Stimulated activated CD4-positive, alpha-beta T cell treated with anti-CD3 and anti-CD28 coated beads, Interleukin-1b, Interleukin-23, amount 100 ng/mL, for 4 hours (primary cell): ENCODE data around the gene SLC39A11.

ENCODE experiments used
- DNase-seq, 2 donors: peaks; one replicate each; pipeline ENCODE4 v3.0.0-alpha.2; 2020; ENCODE audit warnings: low read depth in 2 of 2

The SLC39A11 gene

DNA sequence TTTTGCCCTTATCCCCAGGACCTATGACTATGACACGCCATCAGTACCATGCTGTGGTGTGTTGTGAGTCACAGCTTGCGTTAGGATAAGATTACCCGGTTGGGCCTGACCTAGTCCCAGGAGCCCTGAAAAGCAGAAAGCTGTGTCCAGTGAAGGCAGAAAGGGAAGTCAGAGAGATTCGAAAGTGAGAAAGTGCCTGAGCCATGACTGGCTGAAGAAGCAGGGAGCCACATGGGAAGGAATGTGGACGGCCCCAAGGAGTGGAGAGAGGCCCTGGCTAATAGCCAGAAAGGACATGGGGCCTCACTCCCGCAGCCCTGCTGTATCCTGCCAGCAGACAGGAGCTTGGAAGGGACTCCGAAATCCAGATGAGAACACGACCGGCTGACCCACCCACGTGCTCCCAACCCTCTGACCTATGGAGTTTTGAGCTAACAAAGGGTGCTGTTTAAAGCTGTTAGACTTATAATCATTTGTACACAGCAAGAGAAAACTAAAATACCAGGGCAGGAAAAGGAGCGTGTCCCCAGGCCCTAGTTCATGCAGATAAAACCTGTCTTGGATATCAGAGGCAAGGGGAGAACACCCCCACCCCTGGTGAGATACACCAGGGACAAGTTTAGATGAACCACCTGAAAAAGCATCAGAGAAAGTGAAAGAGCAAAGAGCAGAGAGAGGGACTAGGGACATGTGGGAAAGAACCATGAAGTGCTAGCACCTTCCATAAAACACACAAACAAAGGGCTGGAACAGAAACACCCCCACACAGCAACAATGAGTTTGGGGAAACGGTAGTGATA is 115.3 kb downstream of the SLC39A11 start:
- DNase-seq = no peak

DNA sequence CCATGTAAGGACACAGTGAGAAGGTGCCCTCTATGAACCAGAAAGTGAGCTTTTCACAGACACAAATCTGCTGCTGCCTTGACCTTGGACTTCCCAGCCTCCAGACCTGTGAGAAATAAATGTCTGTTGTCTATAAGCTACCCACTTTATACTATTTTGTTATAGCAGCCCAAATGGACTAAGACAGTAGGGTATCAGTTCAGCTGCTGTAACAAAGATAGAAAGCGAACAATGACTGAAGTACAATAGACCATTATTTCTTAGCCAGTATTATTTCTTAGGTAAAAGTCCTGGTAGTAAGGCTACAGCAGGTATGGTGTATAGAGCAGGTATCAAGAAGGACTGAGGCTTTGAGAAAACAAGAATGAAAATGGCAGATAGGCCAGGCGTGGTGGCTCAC is 117.0 kb downstream of the SLC39A11 start:
- no peak for DNase-seq

DNA sequence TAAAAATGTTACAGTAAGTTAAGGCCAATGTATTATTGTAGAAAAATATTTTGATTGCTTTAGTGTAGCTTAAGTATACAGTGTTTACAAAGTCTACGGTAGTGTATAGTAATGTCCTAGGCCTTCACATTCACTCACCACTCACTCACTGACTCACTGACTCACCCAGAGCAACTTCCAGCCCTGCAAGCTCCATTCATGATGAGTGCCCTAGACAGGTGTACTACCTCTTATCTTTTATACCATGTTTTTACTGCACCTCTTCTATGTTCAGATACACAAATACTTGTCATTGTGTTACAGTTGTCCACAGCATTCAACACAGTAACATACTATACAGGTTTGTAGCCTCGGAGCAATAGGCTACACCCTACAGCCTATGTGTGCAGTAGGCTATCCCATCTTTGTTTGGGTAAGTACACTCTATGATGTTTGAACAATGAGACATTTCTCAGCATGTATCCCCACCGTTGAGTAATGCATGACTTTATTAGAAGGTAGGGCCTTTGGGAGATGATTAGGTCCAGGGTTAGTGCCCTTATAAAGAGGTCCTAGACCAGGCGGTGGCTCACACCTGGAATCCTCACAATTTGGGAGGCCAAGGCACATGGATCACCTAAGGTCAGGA is 117.8 kb downstream of the SLC39A11 start:
- DNase-seq = no peak

DNA sequence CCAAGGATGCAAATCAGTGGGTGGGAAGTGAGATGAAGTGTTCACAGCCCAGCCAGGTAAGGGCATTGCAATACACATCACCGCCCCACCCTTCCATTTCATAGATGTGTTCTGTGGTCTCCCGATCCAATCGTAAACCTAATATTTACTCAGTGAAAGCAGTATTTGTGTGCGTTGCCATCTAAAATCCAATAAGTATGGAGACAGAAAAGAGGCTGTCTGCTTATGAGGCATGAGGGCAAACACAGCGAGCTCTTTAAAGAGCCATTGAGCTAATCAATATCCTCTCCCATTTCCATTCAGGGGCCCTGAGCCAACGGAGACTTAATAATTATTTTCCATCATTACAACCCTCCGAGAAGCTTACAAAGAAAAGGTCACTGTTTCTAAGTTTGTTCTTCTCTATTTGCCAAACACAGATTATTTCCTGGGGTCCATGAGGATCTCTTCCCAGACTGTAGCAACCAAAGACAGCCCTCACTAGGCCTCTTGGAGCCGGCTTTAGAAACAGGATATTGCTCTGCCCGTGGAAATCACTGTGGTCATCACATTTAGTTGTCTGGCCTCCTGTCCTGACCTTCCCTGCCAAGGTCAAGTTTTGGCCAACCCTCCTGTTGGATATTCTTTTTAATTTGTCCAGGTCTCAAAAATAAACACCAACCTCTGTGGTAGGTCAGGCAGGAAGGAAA is 120.1 kb downstream of the SLC39A11 start:
- no peak for DNase-seq

DNA sequence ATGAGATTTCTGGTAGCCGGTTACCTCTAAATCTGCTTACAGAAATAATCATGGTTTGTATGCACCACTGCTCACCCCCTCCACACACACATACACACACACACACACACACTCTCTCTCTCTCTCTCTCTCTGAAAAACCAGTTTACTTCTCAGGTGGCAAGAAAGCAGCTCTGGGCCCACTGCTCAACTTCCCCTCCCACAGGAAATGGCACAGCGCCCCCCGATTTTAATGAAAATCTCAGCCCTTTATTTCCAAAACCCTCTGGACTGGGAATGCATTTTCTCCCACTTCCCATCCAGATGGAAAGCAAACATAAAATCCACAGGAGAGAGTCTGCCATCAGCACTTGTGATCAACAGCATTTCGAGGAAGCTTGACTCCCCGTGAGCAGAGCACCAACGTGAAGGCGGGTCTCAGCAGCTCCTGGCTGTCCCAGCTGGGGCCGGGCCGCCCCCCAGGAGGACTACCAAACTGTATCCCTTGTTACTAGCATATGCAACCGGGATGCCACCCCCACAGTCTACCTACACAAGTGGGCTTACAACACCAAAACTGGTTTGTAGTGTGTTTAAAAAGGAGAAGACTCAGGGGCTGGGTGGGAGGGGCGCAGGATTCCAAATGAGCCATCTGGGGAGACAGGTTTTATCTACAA is 121.1 kb downstream of the SLC39A11 start:
- DNase-seq = no peak

DNA sequence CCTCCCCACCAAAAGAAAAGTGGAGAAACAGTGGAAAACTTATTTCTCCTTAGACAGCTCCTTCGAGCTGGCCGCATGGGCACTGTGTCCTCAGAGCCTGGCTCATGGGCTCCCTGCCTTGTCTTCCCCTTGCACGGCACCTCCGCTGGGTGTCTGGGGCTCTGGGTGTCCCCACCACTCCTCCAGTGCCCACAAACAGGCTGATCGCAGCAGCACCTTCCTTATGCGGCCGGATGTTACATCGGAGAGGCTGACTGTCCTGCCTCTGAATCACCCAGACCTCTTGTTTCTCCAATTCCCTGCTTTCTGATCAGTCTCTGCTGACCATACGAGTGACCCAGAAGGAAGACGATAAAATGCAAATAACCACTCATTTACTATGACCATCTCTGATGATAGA is 121.7 kb downstream of the SLC39A11 start:
- DNase-seq = no peak

DNA sequence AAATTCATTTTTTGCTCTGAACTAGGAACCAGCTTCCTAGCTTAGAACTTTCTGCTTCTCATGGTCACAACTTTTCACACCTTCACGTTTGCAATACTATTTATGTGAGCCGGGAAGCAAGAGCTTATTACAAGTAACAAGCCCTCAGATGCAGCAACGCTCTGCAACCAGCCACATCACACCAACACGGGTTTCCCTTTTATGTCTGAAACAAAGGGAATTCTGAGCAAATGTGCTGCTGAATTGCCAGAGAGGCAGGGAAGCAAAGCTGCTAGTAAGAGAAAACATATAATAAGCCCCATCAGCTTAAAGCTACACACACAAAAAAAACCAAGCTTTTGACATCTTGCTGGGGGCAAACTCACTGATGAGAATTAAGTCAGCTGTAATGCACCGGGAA is 122.2 kb downstream of the SLC39A11 start:
- no peak for DNase-seq

DNA sequence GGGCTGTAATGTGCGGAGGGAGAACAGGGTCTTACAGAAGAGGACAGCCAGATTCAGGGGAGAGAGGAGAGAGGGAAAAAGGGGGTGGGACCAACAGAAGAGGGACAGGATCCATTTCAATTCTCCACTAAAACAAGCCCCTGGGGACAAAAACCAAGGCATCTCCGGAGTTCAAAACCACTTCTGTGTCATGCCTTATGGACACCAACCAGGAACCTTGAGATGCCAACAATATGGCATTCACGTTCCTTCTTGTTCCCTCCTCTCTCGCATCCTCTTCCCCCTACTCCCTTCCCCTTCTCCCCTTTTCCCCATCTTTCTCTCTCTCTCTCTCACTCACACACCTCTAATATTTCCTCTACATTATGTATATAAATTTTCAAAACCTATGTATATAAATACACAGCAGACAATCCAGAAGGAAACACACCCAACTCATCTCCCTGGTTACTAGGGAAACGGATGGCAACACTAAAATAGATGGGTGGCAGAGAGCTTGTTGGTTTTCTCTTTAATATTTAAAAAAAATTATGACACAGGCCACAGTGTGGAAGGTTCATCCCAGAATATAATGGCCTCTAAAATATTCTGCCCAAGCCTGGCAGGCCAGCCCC is 123.1 kb downstream of the SLC39A11 start:
- no peak for DNase-seq

DNA sequence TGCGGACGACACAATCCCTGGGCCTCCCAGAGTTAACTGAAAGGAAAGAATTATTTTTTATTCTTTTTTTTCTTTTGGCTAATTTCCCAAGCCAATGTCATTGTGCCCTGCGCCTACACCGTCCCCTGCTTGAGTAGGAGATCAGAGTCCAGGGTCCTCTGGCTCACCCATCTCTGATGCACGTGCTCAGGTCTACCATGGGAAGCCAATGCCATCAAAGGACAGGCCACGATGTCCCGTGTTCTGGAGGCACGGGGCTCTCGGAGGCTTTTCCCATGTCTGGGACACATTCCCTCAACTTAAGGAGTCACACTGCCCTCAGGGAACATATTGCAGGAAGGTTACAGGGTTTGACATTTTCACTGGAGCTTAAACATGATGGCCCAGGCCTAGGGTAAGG is 123.7 kb downstream of the SLC39A11 start:
- no peak for DNase-seq

DNA sequence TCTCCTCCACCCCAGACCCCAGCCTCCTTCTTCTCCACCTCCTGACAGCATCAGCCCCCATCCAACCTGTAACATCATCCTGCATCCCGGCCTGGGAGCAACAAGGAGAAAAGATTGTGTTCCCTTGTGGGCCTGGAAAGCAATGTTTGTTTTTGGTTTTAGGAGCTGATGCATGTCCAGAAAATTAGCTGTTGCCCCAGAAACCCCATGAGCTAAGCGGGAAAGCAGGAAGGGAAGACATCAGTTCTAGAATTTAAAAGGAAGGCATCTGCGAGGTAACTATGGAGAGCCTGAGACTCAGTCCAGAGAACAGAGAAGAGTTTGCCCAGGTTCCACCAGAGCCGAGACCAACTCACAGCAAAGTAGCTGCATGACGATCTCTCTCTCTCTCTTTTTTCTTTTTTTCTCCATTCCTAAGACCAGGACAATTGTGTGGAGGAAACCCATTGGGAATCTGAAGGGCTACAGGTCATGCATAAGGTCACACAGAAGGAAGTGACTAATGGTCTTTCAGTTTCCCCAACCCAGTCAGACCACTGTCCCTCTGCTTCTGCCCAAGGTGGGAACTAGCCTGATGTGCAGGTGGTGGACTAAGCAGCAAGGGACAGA is 124.4 kb downstream of the SLC39A11 start:
- DNase-seq = no peak

DNA sequence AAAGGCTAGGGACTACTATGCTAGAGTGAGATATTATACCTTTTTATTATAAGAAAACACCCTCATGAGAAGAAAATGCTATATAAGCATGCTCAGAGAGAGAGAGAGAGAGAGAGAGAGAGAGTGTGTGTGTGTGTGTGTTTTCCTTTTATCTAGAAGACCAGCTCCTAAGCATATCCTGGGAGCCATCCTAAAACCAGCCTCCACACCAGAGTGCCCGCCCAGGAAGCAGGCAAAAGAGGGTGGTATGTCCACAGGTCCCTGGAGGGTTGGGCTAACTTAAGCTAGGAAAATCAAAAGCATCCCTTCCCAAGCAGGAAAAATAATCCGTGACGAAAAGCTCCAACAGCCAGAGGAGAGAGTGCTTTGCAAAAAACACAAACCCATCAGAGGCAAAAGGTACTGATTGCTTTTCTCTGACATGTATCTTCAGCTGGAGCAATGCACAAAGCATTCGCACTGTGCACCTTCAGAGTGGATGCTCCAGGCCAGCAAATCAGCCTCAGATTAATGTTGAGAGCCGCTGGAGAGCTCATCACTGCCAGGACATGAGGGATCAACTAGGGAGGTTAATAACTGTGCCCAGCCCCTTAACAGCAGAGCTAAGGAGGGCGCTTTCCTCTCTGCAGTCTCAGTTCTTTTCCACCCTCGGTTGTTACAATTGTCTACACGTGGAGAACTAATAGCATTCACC is 125.1 kb downstream of the SLC39A11 start:
- no peak for DNase-seq

DNA sequence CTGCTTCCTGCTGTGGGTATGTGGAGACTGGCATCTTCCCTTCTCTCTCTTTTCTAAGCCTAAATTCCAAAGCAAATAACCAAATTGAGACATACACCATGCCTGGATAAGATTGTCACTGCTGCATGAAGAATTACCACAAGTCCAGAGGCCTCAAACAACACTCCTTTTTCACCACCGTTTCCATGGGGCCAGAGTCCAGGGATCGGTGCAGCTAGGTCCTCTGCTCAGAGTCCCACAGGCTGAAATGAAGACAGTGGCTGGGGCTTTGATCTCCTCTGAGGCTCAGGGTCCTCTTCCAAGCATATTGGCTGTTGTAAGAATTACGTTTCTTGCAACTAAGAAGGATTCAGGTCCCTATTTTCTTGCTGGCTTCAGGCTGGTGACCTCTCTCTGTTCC is 130.4 kb downstream of the SLC39A11 start:
- DNase-seq = no peak

DNA sequence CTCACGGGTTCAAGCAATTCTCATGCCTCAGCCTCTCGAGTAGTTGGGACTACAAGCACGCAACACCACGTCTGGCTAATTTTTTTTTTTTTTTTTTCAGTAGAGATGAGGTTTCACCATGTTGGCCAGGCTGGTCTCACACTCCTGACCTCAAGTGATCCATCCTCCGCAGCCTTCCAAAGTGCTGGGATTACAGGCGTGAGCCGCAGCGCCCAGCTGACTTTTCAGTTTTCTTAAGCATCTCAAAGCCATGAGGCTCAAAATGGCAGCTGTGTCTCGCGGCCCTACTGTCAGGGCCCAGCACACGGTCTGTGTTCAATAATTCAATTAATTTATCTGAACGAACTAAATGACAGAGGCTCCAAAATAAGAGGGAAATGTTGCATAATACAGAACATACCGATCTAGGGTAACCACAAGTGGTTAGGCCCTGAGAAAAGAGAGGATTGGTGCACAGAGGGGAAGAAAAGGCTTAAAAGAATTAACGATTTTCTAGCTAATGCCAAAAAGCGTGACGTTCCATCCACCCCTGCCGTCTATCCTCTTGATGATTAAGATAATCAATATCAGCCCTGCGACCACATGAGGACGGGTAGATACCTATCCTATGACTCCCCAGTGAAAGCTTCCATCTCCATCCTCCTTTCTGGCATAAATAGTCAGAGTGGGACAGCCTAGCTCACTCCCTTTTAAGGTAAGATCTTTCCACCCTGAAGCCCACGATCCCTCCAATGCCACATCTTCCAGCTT is 136.9 kb downstream of the SLC39A11 start:
- DNase-seq = no peak

DNA sequence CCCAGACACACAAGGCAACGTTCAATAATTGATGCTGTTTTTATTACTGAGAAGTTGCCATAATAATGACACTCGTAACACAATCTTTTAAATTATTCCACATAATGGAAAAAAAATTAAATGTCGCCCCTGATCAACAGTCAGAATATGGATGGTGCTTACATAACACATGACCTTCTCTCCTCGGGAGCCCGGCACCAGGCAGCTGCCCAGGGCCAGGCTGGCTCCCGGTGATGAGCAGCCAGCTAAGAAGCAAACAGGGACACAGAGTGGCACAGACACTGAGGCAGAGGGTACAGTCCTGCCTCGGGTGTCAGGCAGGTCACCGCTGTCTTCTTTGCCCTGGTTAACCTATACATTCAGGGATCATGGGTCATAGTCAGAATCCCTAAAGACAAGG is 137.9 kb downstream of the SLC39A11 start:
- DNase-seq = no peak

DNA sequence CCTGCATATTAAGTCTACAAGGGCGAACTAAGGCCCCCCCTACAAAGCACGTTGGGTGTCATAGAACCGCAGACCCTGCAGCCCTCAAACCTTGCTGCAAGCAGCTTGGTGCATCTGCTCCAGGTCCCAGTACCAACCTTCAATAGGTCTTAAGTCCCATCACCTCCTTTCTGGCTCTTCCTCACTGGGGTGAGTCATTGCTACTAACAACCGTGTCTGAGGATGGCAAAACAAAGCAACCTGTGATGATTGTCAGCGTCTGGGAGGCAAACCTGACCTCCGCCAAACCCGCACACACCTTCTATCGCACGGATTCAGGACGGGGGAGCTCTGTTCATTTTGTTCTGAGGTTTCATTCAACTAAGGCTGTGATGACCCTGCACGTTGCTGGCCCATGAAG is 138.9 kb downstream of the SLC39A11 start:
- DNase-seq = no peak

DNA sequence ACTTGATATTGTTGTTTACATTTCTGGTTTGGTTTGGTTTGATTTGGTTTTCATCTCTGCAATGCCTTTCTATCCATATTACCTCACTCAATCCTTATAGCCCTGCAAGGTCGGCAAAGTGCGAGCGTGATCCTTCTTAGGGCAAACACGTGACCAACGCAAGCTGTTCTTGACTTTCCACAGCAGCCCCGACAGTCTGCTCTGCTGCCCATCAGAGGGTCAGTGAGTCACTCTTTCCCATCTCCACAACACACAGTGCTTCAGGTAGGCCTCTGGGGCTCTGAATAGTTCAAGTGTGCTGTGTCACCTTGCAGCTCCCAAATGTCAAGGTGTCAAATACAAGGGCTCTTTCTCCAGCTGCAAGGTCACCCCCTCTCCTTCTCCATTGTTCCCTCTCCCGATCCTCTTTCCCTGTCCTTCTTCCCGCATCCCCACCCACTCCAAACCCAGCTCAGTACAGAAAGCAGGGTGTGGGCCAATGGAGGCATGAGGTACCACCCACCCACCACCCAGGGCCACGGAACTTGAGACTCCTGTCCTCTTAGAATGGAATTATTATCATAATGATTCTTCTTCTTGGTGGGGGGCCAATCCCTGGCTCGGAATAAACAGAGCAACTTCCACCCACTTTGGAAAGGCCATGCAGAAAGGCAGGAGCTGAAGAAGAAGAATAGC is 139.7 kb downstream of the SLC39A11 start:
- DNase-seq = no peak

DNA sequence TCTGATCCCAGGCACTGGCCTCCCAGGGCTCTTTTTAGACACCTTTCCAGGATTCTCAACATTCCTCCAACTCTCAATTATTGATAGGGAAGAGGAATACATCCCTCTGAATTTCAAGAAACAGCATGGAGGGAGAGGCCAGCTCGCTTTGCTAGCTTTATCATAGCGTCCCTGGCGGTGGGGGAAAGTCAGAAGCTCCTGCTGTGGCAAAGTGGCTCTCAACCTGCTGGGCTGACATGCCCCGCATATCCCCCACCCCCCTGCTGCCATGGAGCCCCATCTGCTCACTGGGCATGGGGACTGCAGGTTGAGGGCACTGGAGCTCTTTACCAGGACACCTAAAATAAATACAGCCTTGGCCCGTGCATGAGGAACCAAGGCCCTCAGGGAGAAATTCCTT is 140.3 kb downstream of the SLC39A11 start:
- no peak for DNase-seq

DNA sequence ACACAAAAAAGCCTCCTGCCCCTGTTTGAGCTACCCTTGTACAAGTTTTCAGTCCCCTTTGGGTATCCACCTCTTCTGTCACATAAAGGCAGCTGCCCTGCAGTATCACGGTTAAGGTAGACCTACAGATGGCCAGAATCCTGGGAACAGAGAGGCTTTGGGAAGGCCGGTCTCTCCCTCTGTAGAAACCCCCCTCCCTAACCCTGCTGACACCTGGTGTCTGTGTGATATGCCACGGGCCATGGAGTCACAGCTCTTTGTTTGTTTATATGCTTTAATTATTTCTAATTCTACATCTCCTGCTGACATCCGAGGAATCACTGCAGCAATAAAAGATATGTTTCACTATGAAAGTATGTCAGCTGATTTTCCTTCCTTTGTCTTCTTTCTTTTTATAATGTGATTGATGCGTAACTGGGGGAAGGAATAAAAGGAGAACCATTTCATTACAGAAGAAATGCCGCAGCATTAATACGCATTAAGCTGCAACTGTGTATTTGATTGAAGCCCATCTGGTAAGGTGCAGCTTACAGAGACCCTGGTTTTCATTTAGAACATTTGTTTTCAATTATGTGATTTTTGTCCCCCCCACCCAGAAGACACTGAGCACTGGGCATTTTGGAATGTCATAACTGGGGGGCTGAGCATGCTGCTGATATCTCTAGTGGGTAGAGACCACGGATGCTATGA is 142.1 kb downstream of the SLC39A11 start:
- no peak for DNase-seq

DNA sequence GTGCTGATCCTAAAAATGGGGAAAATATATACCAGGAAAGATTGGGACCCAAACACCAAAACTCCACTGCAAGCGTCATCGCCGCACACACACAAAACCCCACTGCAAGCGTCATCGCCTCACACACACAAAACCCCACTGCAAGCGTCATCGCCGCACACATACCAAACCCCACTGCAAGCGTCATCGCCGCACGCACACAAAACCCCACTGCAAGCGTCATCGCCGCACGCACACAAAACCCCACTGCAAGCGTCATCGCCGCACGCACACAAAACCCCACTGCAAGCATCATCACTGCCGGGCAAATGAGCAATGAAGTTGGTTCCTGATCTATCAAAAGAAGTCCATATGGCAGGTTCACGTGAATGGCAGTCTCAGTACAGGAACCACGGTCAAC is 144.4 kb downstream of the SLC39A11 start:
- no peak for DNase-seq
